HepG2 (cell line): Measurements from ENCODE around the gene CIROP. TPM values are rescaled to one million over a fixed set of nuclear protein-coding genes. Genes with fewer than 3 reads are reported as not detected.

Source experiments
- CHD4 ChIP-seq: fragments of 200-600 bp; sonication (generic); IDR thresholded peaks from 2 replicates; pipeline ENCODE4 v1.7.0; 2017; ENCODE audit warnings: mild to moderate bottlenecking, low read length, borderline replicate concordance
- GTF2F1 ChIP-seq: fragments of 150-350 bp; IDR thresholded peaks from 2 replicates; pipeline ENCODE4 v1.6.1; 2014; ENCODE audit warnings: low read length
- HNF4G ChIP-seq, 2 experiments: sonication (generic) in 1 of 2; formaldehyde crosslinking in 1 of 2; IDR thresholded peaks; 2 replicates each; pipeline versions ENCODE4 v1.4.0 to v1.6.1; 2011 to 2020; ENCODE audit warnings: borderline replicate concordance in 2 of 2, low read depth in 2 of 2, mild to moderate bottlenecking in 2 of 2, low read length in 1 of 2, missing genetic modification reagents in 1 of 2, moderate library complexity in 1 of 2
- JDP2 ChIP-seq: sonication (generic); formaldehyde crosslinking; IDR thresholded peaks from 2 replicates; pipeline ENCODE4 v1.8.1; 2022; ENCODE audit warnings: missing genetic modification reagents, borderline replicate concordance
- MTA1 ChIP-seq: sonication (generic); formaldehyde crosslinking; IDR thresholded peaks from 2 replicates; pipeline ENCODE4 v1.4.0; 2020; ENCODE audit warnings: missing genetic modification reagents, mild to moderate bottlenecking, borderline replicate concordance
- RARA ChIP-seq: IDR thresholded peaks from 2 replicates; pipeline ENCODE4 v1.6.1; 2016; ENCODE audit warnings: missing genetic modification reagents, missing compliant biosample characterization
- SAFB2 ChIP-seq: sonication (generic); formaldehyde crosslinking; IDR thresholded peaks from 2 replicates; pipeline ENCODE4 v1.5.1; 2020; ENCODE audit warnings: missing genetic modification reagents, low read depth, mild to moderate bottlenecking, borderline replicate concordance
- SOX13 ChIP-seq, 3 experiments: fragments of 450-650 bp in 1 of 3; sonication (generic) in 1 of 3; formaldehyde crosslinking in 1 of 3; IDR thresholded peaks in 2 of 3; conservative IDR thresholded peaks in 1 of 3; 2 replicates each; pipeline versions ENCODE4 v1.5.0 to v1.6.1; 2016 to 2020; ENCODE audit warnings: antibody characterized with exemption in 1 of 3, mild to moderate bottlenecking in 1 of 3, missing compliant biosample characterization in 1 of 3, missing genetic modification reagents in 1 of 3, moderate library complexity in 1 of 3
- TCF7 ChIP-seq: sonication (generic); IDR thresholded peaks from 2 replicates; pipeline ENCODE4 v1.6.1; 2016; ENCODE audit warnings: antibody characterized with exemption, low read depth
- ZBTB20 ChIP-seq: sonication (generic); formaldehyde crosslinking; IDR thresholded peaks from 2 replicates; pipeline ENCODE4 v1.8.1; 2023; ENCODE audit warnings: missing genetic modification reagents, low read depth, mild to moderate bottlenecking, borderline replicate concordance
- ZFP36L1 ChIP-seq: sonication (generic); formaldehyde crosslinking; IDR thresholded peaks from 2 replicates; pipeline ENCODE4 v1.8.0; 2022; ENCODE audit warnings: mild to moderate bottlenecking, missing genetic modification reagents, moderate library complexity
- ZNF20 ChIP-seq: sonication (generic); formaldehyde crosslinking; IDR thresholded peaks from 2 replicates; pipeline ENCODE4 v1.4.0; 2020; ENCODE audit warnings: mild to moderate bottlenecking, moderate library complexity, missing genetic modification reagents
- ZNF30 ChIP-seq: sonication (generic); formaldehyde crosslinking; IDR thresholded peaks from 2 replicates; pipeline ENCODE4 v1.5.0; 2020; ENCODE audit warnings: mild to moderate bottlenecking, missing genetic modification reagents
- ZNF615 ChIP-seq: sonication (generic); formaldehyde crosslinking; IDR thresholded peaks from 2 replicates; pipeline ENCODE4 v1.5.0; 2020; ENCODE audit warnings: mild to moderate bottlenecking, missing genetic modification reagents, borderline replicate concordance
- ZNF652 ChIP-seq: IDR thresholded peaks from 2 replicates; pipeline ENCODE4 v1.6.1; 2016; ENCODE audit warnings: low read depth, borderline replicate concordance
- polyA plus RNA-seq, 8 experiments: library from polyadenylated mRNA; depleted of rRNA in 3 of 8; stranded (reverse) in 7 of 8; unstranded in 1 of 8; fragments of >200 nt; fragmentation: Illumina TruSeq in 4 of 8; extraction: Trizol in 4 of 8; gene quantifications; 2 replicates each; pipeline versions ENCODE4 v1.2.1 to v1.2.3, GENCODE V29; 2011 to 2016; ENCODE audit warnings: low read depth in 4 of 8, missing spikeins in 1 of 8, mixed read lengths in 1 of 8; ENCODE audit not compliant: insufficient read depth in 1 of 8
- total RNA-seq, 5 experiments: library from RNA; depleted of rRNA; stranded (reverse); fragments of >200 nt; fragmentation: Illumina TruSeq; extraction: Trizol; gene quantifications; 2 replicates each; pipeline ENCODE4 v1.2.3, GENCODE V29; 2016; ENCODE audit warnings: low read depth in 1 of 5
- TF ChIP-seq, protein P1 (sequence below): sonication (generic); formaldehyde crosslinking; IDR thresholded peaks from 2 replicates; pipeline ENCODE4 v1.5.0; 2020; ENCODE audit warnings: missing genetic modification reagents, mild to moderate bottlenecking, borderline replicate concordance
- TF ChIP-seq, protein P2 (sequence below): sonication (generic); formaldehyde crosslinking; IDR thresholded peaks from 2 replicates; pipeline ENCODE4 v1.4.0; 2020; ENCODE audit warnings: missing genetic modification reagents
- TF ChIP-seq, protein P3 (sequence below): sonication (generic); formaldehyde crosslinking; IDR thresholded peaks from 2 replicates; pipeline ENCODE4 v1.9.0; 2021; ENCODE audit warnings: missing genetic modification reagents, borderline replicate concordance
- TF ChIP-seq, protein P4 (sequence below): sonication (generic); IDR thresholded peaks from 2 replicates; pipeline ENCODE4 v1.6.1; 2016; ENCODE audit warnings: low read depth, borderline replicate concordance
- TF ChIP-seq, protein P5 (sequence below): sonication (generic); formaldehyde crosslinking; IDR thresholded peaks from 2 replicates; pipeline ENCODE4 v1.4.0; 2020; ENCODE audit warnings: mild to moderate bottlenecking, missing genetic modification reagents

Gene CIROP
- total and polyA plus RNA-seq, 2 of the 13 experiments (the other 11 are each of a cell fraction or from before 2014, with no cell fraction given): 0.07 TPM; not detected in 1

DNA sequence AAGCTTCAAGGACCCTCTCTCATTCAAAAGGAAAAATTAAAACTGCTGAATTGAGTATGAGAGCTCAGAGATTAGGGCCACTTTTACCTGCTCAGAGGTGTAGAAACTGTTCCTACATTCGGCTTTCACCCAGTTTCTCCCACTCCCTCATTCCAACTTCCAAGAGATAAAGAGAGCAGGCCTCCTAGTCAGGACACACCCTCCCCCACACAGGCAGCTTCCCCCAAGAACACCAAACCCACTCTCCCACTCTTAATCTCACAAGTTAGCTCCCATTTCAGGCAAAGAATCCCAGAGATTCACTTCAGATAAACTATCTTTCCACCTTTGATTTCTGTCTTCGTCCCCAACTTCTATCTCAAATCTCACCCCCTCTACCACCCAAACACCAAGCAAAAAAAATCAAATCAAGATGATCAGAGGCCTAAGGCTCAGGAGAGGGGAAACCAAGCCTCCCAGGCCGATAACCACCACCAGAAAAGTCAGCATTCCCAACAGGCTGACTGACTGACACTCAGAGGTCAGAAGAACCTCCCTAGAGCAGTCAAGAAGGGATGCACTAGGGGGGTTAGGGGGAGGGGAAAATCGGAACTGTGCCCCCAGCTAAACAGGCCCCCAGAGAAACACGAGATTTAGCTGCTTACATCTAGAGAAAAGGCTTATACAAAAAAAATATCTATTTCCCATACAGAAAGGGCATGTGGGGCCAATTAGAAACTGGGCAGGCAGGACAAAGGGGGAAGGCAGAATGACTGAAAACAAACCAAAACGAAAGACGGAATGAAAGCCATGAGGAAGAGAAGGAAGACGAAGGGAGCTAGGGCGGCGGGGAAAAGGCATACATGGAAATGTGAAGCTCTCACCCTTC is 34.3 kb downstream of the CIROP start (continued):
- TF ChIP-seq, protein P1, sequence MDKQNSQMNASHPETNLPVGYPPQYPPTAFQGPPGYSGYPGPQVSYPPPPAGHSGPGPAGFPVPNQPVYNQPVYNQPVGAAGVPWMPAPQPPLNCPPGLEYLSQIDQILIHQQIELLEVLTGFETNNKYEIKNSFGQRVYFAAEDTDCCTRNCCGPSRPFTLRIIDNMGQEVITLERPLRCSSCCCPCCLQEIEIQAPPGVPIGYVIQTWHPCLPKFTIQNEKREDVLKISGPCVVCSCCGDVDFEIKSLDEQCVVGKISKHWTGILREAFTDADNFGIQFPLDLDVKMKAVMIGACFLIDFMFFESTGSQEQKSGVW (CRISPR knock-in tag): no peak
- TF ChIP-seq JDP2 (CRISPR knock-in tag): no peak
- no peak for TF ChIP-seq SAFB2
- TF ChIP-seq ZFP36L1 (CRISPR knock-in tag): no peak
- TF ChIP-seq CHD4: no peak
- TF ChIP-seq, protein P2, sequence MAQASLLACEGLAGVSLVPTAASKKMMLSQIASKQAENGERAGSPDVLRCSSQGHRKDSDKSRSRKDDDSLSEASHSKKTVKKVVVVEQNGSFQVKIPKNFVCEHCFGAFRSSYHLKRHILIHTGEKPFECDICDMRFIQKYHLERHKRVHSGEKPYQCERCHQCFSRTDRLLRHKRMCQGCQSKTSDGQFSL (CRISPR knock-in tag): 0 out of 2 replicates have a peak, but pooled peaks have one; percentile 27
- no peak for TF ChIP-seq SOX13 (IDR thresholded peaks at IDR 0.05)
- no peak for TF ChIP-seq SOX13 (CRISPR knock-in tag; conservative IDR thresholded peaks at IDR 0.05 in 1 of 2, IDR thresholded peaks at IDR 0.05 in 1 of 2)
- TF ChIP-seq HNF4G (IDR thresholded peaks at IDR 0.05; ENCODE audit: borderline replicate concordance, low read depth, low read length): no peak
- no peak for TF ChIP-seq HNF4G (CRISPR knock-in tag; IDR thresholded peaks at IDR 0.05; ENCODE audit: borderline replicate concordance, low read depth)
- TF ChIP-seq, protein P3, sequence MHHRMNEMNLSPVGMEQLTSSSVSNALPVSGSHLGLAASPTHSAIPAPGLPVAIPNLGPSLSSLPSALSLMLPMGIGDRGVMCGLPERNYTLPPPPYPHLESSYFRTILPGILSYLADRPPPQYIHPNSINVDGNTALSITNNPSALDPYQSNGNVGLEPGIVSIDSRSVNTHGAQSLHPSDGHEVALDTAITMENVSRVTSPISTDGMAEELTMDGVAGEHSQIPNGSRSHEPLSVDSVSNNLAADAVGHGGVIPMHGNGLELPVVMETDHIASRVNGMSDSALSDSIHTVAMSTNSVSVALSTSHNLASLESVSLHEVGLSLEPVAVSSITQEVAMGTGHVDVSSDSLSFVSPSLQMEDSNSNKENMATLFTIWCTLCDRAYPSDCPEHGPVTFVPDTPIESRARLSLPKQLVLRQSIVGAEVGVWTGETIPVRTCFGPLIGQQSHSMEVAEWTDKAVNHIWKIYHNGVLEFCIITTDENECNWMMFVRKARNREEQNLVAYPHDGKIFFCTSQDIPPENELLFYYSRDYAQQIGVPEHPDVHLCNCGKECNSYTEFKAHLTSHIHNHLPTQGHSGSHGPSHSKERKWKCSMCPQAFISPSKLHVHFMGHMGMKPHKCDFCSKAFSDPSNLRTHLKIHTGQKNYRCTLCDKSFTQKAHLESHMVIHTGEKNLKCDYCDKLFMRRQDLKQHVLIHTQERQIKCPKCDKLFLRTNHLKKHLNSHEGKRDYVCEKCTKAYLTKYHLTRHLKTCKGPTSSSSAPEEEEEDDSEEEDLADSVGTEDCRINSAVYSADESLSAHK: 0 out of 2 replicates have a peak, but pooled peaks have one; percentile 16
- TF ChIP-seq GTF2F1: no peak
- no peak for TF ChIP-seq MTA1 (CRISPR knock-in tag)
- TF ChIP-seq ZNF30 (CRISPR knock-in tag): no peak
- no peak for TF ChIP-seq ZNF20 (CRISPR knock-in tag)
- TF ChIP-seq, protein P4, sequence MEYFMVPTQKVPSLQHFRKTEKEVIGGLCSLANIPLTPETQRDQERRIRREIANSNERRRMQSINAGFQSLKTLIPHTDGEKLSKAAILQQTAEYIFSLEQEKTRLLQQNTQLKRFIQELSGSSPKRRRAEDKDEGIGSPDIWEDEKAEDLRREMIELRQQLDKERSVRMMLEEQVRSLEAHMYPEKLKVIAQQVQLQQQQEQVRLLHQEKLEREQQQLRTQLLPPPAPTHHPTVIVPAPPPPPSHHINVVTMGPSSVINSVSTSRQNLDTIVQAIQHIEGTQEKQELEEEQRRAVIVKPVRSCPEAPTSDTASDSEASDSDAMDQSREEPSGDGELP: no peak
- no peak for TF ChIP-seq ZNF652 (CRISPR knock-in tag)
- no peak for TF ChIP-seq ZBTB20
- no peak for TF ChIP-seq RARA (CRISPR knock-in tag)
- TF ChIP-seq, protein P5, sequence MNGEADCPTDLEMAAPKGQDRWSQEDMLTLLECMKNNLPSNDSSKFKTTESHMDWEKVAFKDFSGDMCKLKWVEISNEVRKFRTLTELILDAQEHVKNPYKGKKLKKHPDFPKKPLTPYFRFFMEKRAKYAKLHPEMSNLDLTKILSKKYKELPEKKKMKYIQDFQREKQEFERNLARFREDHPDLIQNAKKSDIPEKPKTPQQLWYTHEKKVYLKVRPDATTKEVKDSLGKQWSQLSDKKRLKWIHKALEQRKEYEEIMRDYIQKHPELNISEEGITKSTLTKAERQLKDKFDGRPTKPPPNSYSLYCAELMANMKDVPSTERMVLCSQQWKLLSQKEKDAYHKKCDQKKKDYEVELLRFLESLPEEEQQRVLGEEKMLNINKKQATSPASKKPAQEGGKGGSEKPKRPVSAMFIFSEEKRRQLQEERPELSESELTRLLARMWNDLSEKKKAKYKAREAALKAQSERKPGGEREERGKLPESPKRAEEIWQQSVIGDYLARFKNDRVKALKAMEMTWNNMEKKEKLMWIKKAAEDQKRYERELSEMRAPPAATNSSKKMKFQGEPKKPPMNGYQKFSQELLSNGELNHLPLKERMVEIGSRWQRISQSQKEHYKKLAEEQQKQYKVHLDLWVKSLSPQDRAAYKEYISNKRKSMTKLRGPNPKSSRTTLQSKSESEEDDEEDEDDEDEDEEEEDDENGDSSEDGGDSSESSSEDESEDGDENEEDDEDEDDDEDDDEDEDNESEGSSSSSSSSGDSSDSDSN (CRISPR knock-in tag): no peak
- TF ChIP-seq ZNF615 (CRISPR knock-in tag): no peak
- TF ChIP-seq TCF7: no peak
